GM21360 (cell line): ENCODE data around the gene FHOD1.

ENCODE experiments used
- ATAC-seq: cut with Tn5 transposase; IDR thresholded peaks from one replicate; pipeline ENCODE4 v1.9.1; 2021; ENCODE audit warnings: mild to moderate bottlenecking, moderate library complexity; ENCODE audit not compliant: unreplicated experiment

Gene FHOD1

GRCh38 chr16:67277999-67278772 is 30.9 kb upstream of the FHOD1 start:
- no peak for ATAC-seq

GRCh38 chr16:67277294-67277998 is 30.2 kb upstream of the FHOD1 start:
- no peak for ATAC-seq

- ATAC-seq = no peak
Measured at GRCh38 chr16:67275321-67275720, 28.0 kb upstream of the FHOD1 start.

- no peak for ATAC-seq
Measured at GRCh38 chr16:67271446-67271845, 24.2 kb upstream of the FHOD1 start.

- ATAC-seq = no peak
Measured at GRCh38 chr16:67270931-67271338, 23.7 kb upstream of the FHOD1 start.

- ATAC-seq = no peak
Measured at GRCh38 chr16:67269766-67270165, 22.5 kb upstream of the FHOD1 start.

DNA sequence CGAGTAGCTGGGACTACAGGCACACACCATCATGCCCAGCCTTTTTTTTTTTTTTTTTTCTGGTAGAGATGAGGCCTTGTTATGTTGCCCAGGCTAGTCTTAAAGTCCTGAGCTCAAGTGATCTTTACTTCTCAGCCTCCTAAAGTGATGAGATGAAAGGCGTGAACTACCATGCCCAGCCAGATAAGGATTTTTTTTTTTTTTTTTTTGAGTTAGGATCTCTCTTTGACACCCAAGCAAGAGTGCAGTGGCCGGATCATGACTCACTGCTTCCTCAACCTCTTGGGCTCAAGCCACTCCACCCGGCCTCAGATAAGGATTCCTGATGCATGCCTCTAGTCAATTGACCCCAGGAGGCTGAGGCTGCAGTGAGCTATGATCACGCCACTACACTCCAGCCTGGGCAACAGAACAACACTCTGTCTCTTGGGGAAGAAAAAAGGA is 20.9 kb upstream of the FHOD1 start:
- ATAC-seq = no peak

DNA sequence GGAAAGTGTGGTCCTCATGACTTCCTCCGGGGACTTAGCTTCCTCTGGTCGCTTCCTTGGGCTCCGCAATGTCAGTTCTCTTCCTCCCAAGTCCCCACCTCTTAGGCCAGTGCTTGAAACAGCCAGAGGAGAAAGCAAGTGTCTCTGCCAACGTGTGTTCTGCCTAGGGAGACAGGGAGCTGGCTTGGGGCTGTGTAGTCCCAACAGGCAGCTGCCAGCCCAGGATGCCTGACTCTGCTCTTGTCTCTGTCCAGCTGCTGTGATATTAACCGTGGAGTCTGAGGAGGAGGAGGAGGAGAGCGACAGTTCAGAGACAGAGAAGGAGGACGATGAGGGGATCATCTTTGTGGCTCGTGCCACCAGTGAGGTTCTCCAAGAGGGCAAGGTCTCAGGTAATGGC is 18.6 kb upstream of the FHOD1 start:
- ATAC-seq = no peak

- no peak for ATAC-seq
Measured at GRCh38 chr16:67264866-67265265, 17.6 kb upstream of the FHOD1 start.

DNA sequence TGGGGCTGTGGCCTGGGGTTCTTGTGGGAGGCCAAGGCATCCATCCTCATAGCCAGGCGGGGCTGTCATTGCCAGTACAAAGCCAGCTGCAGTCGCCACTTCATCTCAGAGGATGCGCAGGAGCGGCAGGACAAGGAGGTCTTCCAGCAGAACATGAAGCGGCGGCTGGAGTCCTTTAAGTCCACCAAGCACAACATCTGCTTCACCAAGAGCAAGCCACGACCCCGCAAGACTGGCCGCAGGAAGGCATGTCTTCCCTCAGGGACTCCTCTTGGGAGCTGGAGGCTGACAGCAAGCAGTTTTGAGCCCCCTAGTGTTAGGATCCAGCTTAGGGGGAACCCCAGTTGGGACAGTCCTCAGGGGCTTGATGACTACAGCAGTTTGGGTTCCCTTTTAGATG is 17.0 kb upstream of the FHOD1 start:
- ATAC-seq = no peak

DNA sequence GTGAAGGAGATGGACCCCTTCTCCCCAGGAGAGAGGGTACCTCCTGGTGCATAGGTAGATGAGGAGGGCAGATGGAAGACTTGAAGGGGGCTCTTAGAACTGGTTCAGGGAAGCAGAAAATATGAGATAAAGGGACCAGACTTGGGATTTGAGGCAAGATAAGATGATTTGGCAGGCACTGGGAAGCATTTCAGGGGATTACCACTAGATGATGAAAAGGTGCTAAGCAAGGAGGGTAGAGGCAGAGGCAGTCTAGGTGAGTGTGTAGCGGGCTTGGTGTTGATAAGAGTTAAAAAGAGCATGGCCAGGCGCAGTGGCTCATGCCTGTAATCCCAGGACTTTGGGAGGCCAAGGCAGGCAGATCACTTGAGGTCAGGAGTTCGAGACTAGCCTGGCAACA is 15.9 kb upstream of the FHOD1 start:
- no peak for ATAC-seq

DNA sequence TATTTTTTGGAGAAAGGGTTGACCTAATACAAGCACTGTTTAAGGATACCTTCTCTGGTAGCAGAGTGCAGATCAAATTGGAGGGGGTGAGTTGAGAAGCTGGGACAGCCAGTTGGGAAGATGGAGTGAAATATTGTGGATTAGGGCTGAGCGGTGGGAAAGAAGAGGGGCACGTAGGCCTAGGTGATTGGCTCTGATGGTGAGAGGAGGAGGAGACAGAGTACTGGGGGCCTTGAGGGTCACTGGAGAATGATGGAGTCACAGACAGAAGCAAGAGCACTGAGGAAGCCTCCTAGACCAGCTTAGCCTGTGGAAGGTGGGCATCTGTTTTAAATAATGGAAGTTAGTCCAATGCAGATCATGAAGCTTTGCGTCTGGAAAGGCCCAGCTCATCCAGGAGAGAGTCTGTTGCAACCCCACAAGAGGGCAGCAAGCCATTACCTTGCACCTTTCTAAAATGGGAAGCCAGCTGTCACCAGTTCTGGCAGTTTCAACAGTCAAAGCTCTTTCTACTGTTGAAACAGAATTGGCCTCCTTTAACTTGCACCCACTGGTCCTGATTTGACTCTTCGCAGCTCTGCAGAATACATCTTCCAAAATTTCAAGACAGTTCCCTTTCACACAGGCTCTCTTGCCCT is 13.3 kb upstream of the FHOD1 start:
- ATAC-seq = no peak

GRCh38 chr16:67259705-67260104 is 12.4 kb upstream of the FHOD1 start:
- no peak for ATAC-seq

- ATAC-seq = no peak
Measured at GRCh38 chr16:67258161-67258835, 11.0 kb upstream of the FHOD1 start.

GRCh38 chr16:67257486-67258160 is 10.3 kb upstream of the FHOD1 start:
- no peak for ATAC-seq

GRCh38 chr16:67256701-67257230 is 9.5 kb upstream of the FHOD1 start:
- ATAC-seq = no peak

DNA sequence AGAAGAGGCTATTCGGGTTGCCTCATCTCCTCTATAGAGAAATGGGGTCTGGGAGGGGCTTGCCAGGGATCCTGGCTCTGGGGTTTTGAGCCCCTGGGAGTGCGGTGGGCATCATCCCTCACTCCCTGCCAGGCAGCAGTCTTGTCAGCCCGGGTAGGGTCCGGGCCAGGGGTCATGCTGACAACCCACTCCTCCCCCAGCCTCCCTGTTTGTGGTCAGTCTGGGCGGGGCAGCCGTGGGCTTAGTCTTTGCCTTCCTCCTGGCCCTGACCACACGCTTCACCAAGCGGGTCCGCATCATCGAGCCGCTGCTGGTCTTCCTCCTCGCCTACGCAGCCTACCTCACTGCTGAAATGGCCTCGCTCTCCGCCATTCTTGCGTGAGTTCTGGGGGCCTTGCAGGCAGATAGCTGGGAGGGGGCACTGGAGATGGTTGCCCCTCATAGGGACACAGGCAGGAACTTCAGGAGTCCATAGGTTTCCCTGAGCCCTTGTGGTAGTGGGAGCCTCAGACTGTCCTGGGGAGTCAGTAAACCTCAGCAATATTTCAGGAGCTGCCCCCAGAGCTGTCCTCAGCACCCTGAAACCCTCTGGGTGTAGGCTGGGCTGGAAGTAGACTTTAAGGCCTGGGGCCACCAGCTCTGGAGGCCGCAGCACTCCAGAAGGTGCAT is 8.4 kb upstream of the FHOD1 start:
- no peak for ATAC-seq

- ATAC-seq = no peak
Measured at GRCh38 chr16:67254801-67255552, 7.7 kb upstream of the FHOD1 start.
